Astrocyte of the hippocampus (primary cell): ENCODE results near the gene UPK2.
"Not testable (repeated sequence)": the region's sequence is repeated elsewhere in the genome, so short reads cannot be mapped to it uniquely, and the experiment has no call there.

Experiments
- DNase-seq: peaks from one replicate; pipeline ENCODE4 v3.0.0; 2011; ENCODE audit warnings: low read depth, low spot score

The UPK2 gene

DNA sequence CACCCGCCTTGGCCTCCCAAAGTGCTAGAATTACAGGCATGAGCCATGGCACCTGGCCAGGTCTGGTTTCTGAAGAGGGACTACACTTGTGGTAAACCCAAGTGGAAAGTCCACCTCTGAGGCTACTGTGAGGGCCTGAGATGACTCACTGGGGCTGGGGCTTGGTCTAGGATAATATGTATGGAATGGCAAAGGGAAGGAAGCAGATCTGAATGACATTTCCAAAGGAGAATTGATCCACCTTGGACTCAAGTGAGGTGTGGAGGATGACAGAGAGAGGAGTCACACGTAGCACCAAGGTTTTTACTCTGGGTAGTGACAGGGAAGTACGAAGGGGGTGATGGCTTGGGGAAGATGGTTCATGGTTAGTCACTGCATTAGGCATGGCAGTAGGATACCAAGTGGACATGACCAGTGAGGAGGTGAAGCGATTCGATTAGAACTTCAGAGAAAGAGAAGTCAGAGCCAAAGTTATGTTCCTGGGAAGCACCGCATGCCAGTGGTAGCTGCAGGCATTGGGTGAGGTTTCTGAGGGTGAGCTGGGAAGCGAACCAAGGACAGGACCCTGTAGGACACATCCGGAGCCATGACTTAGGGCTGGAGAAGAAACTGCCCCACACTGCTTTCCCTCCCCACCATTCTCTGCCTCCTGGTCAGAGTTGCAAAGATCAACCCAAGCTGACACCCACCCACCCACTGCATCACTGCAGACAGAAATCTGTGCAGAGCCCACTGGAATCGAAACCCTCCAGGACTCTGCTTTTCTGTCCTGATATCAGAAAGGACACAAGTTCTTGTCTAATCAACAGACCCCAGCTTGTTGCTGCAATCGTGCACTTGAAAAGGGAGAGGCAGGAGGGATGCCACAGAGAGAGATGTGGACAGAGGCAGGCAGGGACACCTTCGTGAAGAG, 17.4 kb upstream of the UPK2 start:
- peak; percentile 94 for DNase-seq

DNA sequence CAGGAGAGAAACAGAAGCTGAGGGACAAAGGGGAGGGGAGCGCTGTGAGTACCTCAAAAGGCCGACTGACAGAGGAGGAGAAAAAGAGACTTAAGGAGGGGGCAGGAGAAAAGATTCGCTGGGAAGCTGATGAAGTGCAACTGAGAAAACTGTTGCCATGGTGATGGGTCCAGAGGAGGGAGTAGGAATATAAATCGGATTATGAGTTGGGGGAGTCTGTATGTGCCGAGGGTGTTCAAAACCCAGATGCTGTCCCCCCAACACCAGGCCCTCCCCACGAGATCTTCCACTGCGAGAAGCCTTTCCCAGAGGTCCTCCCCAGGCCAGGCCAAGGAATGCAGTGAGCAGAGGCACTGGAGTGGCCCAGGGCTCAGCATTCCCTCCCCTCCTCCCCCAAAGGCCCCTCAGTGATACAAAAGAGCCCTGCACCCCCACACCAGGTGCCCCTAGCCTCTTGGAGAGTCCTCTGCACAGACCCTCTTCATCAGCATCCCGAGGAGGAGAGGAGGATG, 16.6 kb upstream of the UPK2 start:
- no peak for DNase-seq

DNA sequence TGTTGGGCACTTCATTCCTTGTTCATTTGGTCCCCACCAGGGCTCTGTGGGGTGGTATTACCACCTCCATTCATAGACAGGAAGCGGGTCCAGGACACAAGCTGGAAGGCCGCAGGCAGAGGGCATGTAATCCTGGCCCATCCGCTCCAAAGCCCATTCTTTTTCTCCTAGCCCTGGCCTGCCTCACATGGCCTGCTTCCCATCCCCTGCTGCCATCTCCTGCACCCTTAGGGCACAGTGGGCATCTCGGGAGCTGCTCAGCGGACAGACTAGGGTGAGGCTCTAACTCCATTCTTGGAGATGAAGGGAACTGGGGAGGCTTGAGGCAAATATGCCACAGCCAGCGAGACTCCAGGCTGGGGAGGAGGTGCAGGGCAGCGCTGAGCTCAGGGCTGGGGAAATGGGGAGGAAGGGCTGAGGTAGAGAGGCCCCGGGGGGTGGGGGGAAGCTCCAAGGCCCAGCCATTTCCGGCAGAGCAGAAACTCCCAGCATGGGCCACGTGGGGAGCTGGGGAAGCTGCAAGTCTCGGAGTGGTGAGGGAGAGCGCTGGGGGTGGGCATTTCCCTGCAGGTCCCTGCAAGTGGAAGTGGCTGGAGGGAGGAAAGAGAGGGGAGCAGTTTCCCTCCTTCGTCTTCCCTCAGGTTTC, 16.0 kb upstream of the UPK2 start:
- DNase-seq: peak; percentile 45

DNA sequence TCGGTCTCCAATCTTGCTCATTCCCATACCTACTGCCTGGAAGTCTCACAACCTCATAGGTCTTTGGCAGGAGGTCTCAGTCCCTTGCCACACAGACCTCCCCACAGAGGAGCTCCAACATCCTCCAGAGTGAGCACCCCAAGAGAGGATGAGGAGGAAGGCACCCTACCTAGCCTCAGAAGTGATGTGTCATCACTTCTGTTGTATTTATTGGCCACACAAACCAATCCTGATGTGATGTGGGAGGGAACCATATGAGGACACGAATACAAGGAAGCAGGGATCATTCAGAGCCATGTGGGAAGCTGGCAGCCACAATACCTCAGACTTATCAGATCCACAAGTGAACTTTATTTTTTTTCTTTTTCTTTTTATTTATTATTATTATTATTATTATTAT, 9.0 kb upstream of the UPK2 start:
- DNase-seq: no peak

DNA sequence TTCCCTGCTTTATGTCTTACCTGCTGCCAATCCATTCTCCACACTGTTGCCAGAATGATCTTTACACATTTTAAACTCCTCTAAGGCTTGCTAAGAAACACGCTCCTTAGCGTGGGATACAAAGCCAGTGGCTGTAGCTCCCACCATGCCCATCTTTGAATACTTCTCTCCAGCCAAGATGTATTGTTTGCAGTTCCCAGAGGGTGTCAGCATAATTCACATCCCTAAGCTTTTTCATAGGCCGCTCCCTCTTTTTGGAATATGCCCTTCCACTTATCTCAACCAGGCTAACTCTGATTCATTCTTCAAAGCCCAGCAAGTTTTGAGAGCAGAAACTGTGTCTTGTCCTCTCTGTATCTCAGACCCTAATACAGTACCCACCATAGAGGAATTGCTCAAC, 8.1 kb upstream of the UPK2 start:
- DNase-seq: no peak

DNA sequence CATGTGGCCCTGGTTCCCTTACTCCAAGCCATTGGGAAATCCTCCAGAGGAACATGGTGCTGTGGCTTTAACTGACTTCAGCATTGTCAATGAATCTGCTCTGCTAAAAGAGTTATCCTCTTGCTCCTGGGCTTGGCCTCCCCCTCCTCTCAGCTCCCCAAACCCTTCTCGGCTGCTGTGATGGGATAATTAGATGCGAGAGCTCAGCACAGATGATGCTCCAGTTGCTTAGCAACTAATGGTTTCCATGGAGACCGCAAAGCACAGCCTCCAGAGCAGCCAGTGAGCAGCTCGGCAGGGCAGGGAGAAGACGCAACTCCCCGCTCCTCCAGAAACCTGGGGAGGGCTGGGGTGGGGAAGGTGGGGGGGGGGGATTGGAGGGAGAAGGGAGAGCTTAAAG, 2.8 kb upstream of the UPK2 start:
- peak; percentile 67 for DNase-seq

DNA sequence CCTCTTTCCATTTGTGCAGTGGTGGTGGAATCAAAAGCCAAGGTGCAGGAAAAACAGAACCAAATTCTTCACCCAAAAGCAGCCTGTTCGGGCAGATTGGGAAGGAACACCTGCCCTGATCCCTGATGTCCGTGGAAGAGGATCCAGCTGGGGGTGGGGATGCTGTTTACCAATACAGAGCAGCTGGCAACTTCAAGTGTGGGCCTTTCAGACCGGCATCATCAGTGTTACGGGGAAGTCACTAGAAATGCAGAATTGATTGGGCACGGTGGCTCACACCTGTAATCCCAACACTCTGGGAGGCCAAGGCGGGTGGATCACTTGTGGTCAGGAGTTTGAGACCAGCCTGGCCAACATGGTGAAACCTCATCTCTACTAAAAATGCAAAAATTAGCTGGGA, 2.1 kb upstream of the UPK2 start:
- not testable (repeated sequence) for DNase-seq

DNA sequence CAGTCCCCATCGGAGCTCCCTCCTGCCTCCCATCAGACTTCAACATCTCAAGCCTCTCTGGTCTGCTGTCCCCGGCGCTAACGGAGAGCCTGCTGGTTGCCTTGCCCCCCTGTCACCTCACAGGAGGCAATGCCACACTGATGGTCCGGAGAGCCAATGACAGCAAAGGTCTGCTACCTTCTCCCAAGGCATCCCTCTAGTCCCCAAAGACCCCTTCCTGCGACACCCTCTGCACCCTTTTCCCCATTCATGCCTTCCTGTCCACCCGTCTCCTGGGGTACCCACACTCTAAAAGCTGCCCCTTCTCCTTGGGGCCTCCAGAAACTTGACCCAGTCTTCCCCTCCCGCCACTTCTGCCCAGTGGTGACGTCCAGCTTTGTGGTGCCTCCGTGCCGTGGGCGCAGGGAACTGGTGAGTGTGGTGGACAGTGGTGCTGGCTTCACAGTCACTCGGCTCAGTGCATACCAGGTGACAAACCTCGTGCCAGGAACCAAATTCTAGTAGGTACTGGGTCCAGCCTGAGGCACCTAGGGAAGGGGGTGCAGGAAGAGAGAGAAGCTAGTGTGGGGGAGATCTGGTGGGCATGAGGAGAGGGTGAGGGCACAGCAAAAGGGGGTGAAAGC, 860 bp downstream of the UPK2 start:
- DNase-seq: no peak

DNA sequence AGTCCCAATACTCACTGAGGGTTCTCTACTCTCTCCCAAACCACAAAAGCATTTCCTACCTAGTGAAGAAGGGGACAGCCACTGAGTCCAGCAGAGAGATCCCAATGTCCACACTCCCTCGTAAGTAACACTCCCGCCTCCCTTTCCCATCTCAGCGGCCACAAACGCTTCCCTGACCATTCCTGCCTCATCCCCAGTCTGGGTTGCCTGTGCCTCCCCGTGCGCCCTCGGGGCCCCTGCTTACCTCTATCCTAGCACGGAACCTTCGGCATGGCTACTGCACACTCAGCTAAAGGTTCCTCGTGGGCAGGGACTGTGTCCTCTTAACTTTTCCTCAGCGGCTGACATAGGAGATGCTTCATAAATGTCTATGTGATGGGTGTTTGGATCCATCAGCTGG, 1.5 kb downstream of the UPK2 start:
- no peak for DNase-seq

DNA sequence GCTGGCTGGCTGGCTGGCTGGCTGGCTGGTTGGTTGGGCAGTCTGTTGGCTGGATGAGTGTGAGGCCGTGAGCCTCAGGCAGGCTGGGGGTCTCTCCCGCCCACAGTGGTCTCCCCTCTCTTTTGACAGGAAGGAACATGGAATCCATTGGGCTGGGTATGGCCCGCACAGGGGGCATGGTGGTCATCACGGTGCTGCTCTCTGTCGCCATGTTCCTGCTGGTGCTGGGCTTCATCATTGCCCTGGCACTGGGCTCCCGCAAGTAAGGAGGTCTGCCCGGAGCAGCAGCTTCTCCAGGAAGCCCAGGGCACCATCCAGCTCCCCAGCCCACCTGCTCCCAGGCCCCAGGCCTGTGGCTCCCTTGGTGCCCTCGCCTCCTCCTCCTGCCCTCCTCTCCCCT, 1.9 kb downstream of the UPK2 start:
- no peak for DNase-seq

DNA sequence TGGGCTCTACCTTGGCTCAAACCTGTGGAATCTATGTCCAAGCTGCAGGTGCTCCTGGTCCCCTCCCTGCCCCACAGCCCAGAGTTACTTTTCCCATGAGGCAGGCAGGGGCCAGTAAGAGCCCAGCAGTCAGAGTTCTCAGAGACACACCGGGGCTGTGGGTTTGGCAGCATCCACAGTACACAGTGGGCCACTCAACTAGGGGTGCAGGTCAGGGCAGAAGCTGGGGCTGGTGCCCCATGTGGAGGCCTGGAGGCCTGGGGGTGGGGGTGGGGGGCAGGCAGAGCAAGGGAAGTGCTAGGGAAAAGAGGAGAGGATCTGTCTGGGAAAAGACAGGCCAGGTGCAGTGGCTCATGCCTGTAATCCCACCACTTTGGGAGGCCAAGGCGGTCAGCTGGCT, 2.5 kb downstream of the UPK2 start:
- no peak for DNase-seq

DNA sequence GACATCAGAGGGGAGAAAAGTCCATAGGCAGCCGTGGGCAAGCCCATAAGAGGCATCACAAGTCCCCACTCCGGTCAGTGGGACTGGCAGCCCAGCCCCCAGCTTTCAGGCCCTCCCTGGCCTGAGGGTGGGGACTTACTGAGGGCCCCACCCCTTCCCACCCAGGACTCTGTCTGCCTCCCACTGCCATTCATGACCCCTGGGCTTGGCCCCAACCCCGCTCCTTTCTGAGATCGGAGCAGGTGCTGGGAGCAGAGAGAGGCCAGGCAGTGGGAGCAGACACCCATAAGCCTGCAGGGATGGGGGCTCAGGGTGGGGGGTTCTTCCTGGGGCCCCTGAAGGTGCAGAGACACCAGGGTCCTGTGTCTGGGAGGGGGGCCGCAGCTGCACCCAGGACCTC, 5.1 kb downstream of the UPK2 start:
- DNase-seq: no peak

DNA sequence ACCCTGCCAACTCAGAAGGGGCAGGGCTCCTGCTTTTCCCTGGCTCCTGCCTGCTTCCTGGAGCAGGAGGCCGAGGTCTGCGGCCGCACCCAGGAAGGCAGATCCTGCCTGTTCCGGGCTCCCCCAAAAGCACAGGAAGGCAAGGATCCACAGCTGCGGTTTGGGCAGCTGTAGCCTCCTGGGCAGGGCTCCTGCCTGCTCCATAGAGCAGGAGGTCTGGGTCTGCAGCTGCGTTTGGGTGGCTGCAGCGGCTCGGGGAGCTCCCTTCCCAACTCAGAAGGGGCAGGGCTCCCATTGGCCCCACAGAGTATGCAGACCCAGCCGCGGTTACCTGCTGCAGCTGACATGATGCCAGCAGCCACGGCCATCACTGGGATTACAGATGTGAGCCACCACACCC, 5.5 kb downstream of the UPK2 start:
- DNase-seq: no peak

DNA sequence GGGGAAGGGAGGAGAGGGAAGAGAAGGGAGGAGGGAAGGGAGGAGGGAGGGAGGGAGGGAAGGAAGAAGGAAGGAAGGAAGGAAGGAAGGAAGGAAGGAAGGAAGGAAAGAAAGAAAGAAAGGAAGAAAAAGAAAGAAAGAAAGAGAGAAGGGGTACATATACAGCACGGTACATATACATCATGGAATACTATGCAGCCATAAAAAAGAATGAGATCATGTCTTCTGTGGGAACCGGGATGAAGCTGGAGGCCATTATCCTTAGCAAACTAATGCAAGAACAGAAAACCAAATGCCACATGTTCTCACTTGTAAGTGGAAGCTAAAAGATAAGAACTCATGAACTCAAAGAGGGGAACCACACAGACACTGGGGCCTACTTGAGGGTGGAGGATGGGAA, 13.4 kb downstream of the UPK2 start:
- DNase-seq: not testable (repeated sequence)

DNA sequence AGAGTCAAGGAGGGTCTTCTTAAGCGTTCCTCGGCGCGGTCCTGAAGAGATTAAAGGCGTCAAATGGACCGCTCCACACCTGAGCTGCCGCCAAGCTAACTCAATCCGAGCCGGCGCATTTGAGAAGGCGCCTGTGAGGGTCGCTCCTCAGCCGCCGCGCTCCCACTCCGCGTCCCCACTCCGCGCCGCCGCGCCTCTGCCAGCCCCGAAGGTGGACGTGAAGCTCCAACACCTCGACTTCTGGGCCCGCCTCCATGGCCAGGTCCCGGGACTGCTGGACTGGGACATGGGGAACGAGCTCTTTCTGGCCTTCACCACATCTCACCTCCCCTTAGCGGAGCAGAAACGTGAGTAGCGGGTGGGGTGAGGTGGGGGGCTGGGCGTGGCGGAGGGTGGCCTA, 15.5 kb downstream of the UPK2 start, which contains the start of gene FOXR1:
FOXR1 (plus strand) TSS at position 116 of the 400 bp plus-strand sequence; CDS start at position 287, 171 bp downstream.
- no peak for DNase-seq

DNA sequence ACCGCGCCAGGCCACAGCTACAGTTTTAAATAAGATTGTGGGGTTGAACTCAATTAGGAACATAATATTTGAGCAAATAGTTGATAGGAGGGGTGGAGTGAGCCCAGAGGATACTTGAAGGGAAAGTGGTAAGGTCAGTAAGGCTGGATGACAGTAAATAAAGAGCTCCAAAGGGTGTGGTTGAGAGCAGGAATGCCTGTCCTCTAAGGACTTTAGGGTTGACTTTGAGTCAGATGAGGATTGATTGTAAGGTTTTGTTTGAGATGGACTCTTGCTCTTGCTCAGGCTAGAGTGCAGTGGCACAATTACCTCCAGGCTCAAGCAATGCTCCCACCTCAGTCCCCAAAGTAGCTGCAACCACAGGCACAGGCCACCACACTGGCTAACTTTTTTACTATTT, 17.9 kb downstream of the UPK2 start:
- no peak for DNase-seq

DNA sequence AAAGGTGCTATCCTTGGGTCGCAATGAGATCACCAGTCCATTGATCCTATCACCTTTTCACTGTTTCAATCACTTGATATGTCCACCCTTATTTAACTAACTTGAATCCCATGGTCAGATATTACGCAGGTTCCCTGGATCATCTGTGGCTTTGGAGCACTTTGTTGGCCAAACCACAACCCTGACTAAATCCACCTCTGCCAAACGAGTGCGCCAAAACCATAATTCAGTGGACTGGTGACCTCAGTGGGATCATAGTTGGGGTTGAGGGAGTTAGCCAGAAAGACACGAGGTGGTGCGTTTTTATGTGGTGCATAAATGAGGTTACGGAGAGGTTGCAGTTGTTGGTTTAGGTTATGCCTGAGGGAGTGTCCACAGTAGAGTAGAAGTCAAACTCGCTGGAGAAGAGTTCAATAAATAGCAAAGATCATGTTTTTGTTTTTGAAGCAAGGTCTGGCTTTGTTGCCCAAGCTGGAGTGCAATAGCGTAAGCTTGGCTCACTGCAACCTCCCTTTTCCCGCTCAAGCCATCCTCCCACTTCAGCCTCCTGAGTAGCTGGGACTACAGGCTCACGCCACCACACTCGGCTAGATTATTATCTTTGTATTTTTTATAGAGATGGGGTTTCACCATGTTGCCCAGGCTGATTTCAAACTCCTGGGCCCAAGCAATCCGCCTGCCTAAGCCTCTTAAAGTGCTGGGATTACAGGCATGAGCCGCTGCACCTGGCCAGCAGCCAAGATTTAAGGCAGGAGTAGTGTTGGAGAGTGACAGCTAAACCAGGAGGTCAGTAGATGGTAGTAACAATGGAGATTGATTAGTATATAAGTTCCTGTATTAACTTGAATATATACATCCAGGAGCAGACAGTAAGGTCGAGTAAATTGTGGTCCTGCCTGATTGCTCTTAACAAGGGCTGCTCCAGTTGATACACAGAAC, 19.9 kb downstream of the UPK2 start:
- DNase-seq: peak; percentile 37

DNA sequence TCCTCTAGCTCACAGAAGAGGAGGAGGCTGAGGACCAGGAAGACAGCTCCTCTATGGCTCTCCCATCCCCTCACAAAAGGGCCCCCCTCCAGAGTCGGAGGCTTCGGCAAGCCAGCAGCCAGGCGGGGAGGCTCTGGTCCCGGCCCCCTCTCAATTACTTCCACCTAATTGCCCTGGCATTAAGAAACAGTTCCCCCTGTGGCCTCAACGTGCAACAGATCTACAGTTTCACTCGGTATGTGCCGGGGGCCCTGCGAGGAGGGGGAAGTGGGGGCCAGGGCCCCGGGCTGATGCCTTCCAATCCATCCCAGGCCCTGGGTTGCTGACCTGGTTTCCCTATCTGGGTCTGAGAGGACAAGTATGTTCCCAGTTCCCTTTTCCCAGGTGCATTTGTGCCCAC, 23.3 kb downstream of the UPK2 start:
- DNase-seq: no peak

DNA sequence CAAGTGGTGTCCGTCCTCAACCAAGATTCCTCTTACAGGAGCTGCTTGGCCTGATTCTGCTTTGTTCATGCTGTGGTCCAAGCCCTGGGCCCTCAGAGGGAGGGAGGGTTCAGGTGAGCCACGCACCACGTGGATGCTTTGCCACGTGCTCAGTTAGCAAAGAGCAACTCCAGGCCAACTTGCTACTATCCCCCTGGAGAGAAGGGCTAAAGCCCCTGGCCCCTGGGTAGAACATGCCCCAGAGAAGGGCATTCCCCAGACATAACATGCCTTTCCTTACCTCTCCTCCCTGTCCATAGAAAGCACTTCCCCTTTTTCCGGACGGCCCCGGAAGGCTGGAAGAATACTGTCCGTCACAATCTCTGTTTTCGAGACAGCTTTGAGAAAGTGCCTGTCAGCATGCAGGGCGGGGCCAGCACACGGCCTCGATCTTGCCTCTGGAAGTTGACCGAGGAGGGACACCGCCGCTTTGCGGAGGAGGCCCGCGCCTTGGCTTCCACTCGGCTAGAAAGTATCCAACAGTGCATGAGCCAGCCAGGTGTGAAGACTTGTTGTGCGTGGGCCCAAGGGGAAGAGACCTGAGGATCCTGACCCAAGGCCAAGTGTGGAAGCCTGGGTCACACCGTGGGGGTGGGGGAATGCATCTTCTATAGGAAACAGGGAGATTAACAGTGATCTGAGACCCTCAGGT, 24.2 kb downstream of the UPK2 start:
- no peak for DNase-seq

DNA sequence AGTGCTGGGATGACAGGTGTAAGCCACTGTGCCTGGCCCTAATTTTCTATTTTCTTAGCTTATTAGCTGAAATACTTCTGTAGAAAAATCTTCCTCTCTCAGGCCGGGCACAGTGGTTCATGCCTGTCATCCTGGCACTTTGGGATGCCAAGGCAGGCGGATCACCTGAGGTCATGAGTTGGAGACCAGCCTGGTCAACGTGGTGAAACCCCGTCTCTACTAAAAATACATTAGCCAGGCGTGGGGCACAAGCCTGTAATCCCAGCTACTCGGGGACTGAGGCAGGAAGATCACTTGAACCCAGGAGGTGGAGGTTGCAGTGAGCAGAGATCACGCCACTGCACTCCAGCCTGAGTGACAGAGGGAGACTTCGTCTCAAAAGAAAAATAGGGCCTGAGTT, 28.2 kb downstream of the UPK2 start:
- not testable (repeated sequence) for DNase-seq

DNA sequence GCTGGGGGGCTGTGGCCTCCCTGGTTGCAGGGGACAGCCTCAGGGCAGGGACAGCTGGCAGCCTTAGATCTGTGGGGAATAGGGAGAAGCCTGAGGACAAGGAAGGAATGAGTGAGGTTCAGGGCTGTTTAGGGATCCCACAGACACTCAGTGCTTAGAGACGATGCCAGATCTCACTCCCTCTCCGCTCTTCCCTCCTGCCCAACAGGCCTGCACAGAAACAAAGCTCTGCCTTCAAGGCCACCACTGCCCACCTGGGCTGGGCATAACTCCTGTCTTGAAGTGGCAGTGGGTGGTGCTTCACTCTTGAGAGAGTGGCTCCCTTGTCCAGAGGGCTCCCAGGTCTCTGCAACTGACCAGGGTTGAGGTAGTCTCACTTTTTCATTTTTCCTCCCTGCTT, 28.7 kb downstream of the UPK2 start:
- no peak for DNase-seq
